Measurements from ENCODE around the gene ZYX. TPM values are rescaled to one million over a fixed set of nuclear protein-coding genes. Genes with fewer than 3 reads are reported as not detected.

ZYX gene
- total and polyA plus RNA-seq, 2 donors (not counting 1 experiment from before 2014, with no cell fraction given), result 32.3 to 53.8 TPM

GRCh38 chr7:143360788-143361551 lies 20.2 kb upstream of the ZYX start:
- H3K27ac Mint-ChIP-seq, result no peak overlapping the region
- Histone ChIP-seq H3K27me3 (replicated peaks in 1 of 4; ENCODE audit: control extremely low read depth in 1 of 4, control insufficient read depth in 3 of 4, insufficient read depth in 4 of 4, low read length in 3 of 4) (peaks cover 0 to 53% (median 31%) of the 10 kb centered on the region in 4 experiments), H3K36me3 (replicated peaks in 1 of 2; ENCODE audit: control extremely low read depth in 1 of 2, control insufficient read depth in 1 of 2, extremely low read depth in 1 of 2, insufficient read depth in 2 of 2, low read length in 1 of 2) (no peaks in the 10 kb centered on the region), H3K27ac (ENCODE audit: low read length in 2 of 2) (no peak overlapping the region), H2AFZ (ENCODE audit: insufficient read depth, low read depth, low read length, poor library complexity, severe bottlenecking) (no peak overlapping the region), H3K4me3 (ENCODE audit: control extremely low read depth in 1 of 5, extremely low read depth in 1 of 5, insufficient read depth in 1 of 5, low read depth in 2 of 5, low read length in 4 of 5) (no peak overlapping the region), H4K20me1 (ENCODE audit: control insufficient read depth, insufficient read depth, low read length, poor library complexity, severe bottlenecking) (no peaks in the 10 kb centered on the region), H3K9me3 (ENCODE audit: control extremely low read depth in 1 of 3, control insufficient read depth in 2 of 3, insufficient read depth in 1 of 3, low read length in 2 of 3) (peaks cover 0 to 5% (median 0%) of the 10 kb centered on the region in 3 donors), H3K4me1 (ENCODE audit: control insufficient read depth in 2 of 2, insufficient read depth in 2 of 2, low read length in 2 of 2) (peaks cover 12% of the 10 kb centered on the region in 2 donors), H3K9ac (ENCODE audit: low read length) (no peak overlapping the region), H3K79me2 (ENCODE audit: control insufficient read depth, insufficient read depth, low read length) (no peaks in the 10 kb centered on the region), H3K4me2 (replicated peaks; ENCODE audit: low read depth, low read length, poor library complexity, severe bottlenecking) (peak overlapping the region; percentile 100)
- no peak for DNase-seq
- no peak for TF ChIP-seq EZH2 (IDR thresholded peaks at IDR 0.05; ENCODE audit: borderline replicate concordance, insufficient read depth, low read depth, low read length, poor library complexity, severe bottlenecking)
- H3K4me1 Mint-ChIP-seq, result peaks cover 13% of the 10 kb centered on the region
- intact Hi-C loops (cut with micrococcal nuclease), result loop anchor here (10.0 kb wide), 1 partner anchor 54 kb away; no protein-coding TSS in a partner anchor
- WGBS (ENCODE audit: insufficient coverage), result 78% methylated on average over 17 of the region's 19 CpGs
- peak overlapping the region; percentile 68 for H3K4me3 Mint-ChIP-seq
- H3K9me3 Mint-ChIP-seq (ENCODE audit: insufficient read depth), result no peaks in the 10 kb centered on the region
- H3K27me3 Mint-ChIP-seq, result peaks cover 52% of the 10 kb centered on the region
- ATAC-seq (ENCODE audit: low read depth), result no peak
- ChIA-PET CTCF (interaction anchor here (2.0 kb wide), 1 partner anchor 19 kb away, joined by 6 read pairs; no protein-coding TSS in a partner anchor), POLR2A (no interaction called here)

GRCh38 chr7:143361552-143362130 lies 19.5 kb upstream of the ZYX start:
- peak overlapping the region in 4 of 5 experiments; percentile 42 to 72 (median 58) for H3K4me3 ChIP-seq (ENCODE audit: control extremely low read depth in 1 of 5, extremely low read depth in 1 of 5, insufficient read depth in 1 of 5, low read depth in 2 of 5, low read length in 4 of 5)
- DNase-seq (no peak), ATAC-seq (ENCODE audit: low read depth) (peak; percentile 26)
- H4K20me1 ChIP-seq (ENCODE audit: control insufficient read depth, insufficient read depth, low read length, poor library complexity, severe bottlenecking), result no peaks in the 10 kb centered on the region
- peak overlapping the region; percentile 72 for H3K9ac ChIP-seq (ENCODE audit: low read length)
- ChIA-PET CTCF (no interaction called here), POLR2A (no interaction called here)
- WGBS (ENCODE audit: insufficient coverage), result 12% methylated on average over 31 of the region's 46 CpGs
- H3K27me3 ChIP-seq (replicated peaks in 1 of 4; ENCODE audit: control extremely low read depth in 1 of 4, control insufficient read depth in 3 of 4, insufficient read depth in 4 of 4, low read length in 3 of 4), result peaks cover 0 to 57% (median 32%) of the 10 kb centered on the region in 4 experiments
- H3K4me3 Mint-ChIP-seq, result peak overlapping the region; percentile 86
- no peaks in the 10 kb centered on the region for H3K79me2 ChIP-seq (ENCODE audit: control insufficient read depth, insufficient read depth, low read length)
- no peaks in the 10 kb centered on the region for H3K9me3 Mint-ChIP-seq (ENCODE audit: insufficient read depth)
- intact Hi-C loops (cut with micrococcal nuclease), result loop anchor here (2.0 to 10.0 kb wide), 2 partner anchors 19 to 53 kb away; partner anchors contain the start of gene ZYX
- peaks cover 12% of the 10 kb centered on the region in 2 donors for H3K4me1 ChIP-seq (ENCODE audit: control insufficient read depth in 2 of 2, insufficient read depth in 2 of 2, low read length in 2 of 2)
- H3K27ac ChIP-seq (ENCODE audit: low read length in 2 of 2), result no peak overlapping the region
- peaks cover 57% of the 10 kb centered on the region for H3K27me3 Mint-ChIP-seq
- H3K4me1 Mint-ChIP-seq, result peaks cover 13% of the 10 kb centered on the region
- no peaks in the 10 kb centered on the region for H3K36me3 ChIP-seq (replicated peaks in 1 of 2; ENCODE audit: control extremely low read depth in 1 of 2, control insufficient read depth in 1 of 2, extremely low read depth in 1 of 2, insufficient read depth in 2 of 2, low read length in 1 of 2)
- H3K4me2 ChIP-seq (replicated peaks; ENCODE audit: low read depth, low read length, poor library complexity, severe bottlenecking), result peak overlapping the region; percentile 100
- H3K27ac Mint-ChIP-seq, result no peak overlapping the region
- TF ChIP-seq CTCF (IDR thresholded peaks at IDR 0.05), result no peak
- peaks cover 0 to 5% (median 0%) of the 10 kb centered on the region in 3 donors for H3K9me3 ChIP-seq (ENCODE audit: control extremely low read depth in 1 of 3, control insufficient read depth in 2 of 3, insufficient read depth in 1 of 3, low read length in 2 of 3)
- H2AFZ ChIP-seq (ENCODE audit: insufficient read depth, low read depth, low read length, poor library complexity, severe bottlenecking), result peak overlapping the region; percentile 77
